GM19240 (cell line): ENCODE measurements around the gene PRODH2.

Experiments used
- DNase-seq: peaks from one replicate; pipeline ENCODE4 v3.0.0; 2011; ENCODE audit warnings: low spot score; ENCODE audit not compliant: insufficient read length

PRODH2 gene

GRCh38 chr19:35812220-35813042, at the start of gene PRODH2:
PRODH2 (minus strand) TSS chr19:35812845; CDS start chr19:35812805, 40 bp downstream.
- DNase-seq = no peak

GRCh38 chr19:35861640-35862160, 49.1 kb upstream of the PRODH2 start:
- DNase-seq = no peak

GRCh38 chr19:35860818-35861639, 48.4 kb upstream of the PRODH2 start:
- DNase-seq = no peak

- no peak for DNase-seq
These were observed 47.8 kb upstream of the PRODH2 start for GRCh38 chr19:35860436-35860817.

GRCh38 chr19:35859414-35859813, 46.8 kb upstream of the PRODH2 start:
- no peak for DNase-seq

- DNase-seq = no peak
These were observed 45.7 kb upstream of the PRODH2 start for GRCh38 chr19:35858311-35858710.

GRCh38 chr19:35856546-35857149, 44.0 kb upstream of the PRODH2 start, which contains the start of gene KIRREL2:
KIRREL2 (plus strand) TSS chr19:35856911; CDS start chr19:35857120, 209 bp downstream.
- no peak for DNase-seq

GRCh38 chr19:35853038-35853756, 40.6 kb upstream of the PRODH2 start:
- DNase-seq = no peak

GRCh38 chr19:35852029-35852780, 39.6 kb upstream of the PRODH2 start, which contains the start of gene NPHS1:
NPHS1 (minus strand) TSS chr19:35852504; CDS start chr19:35851837, 667 bp downstream.
- DNase-seq = no peak

GRCh38 chr19:35851213-35852028, 38.8 kb upstream of the PRODH2 start:
- DNase-seq = no peak

GRCh38 chr19:35848919-35849505, 36.4 kb upstream of the PRODH2 start:
- no peak for DNase-seq

GRCh38 chr19:35848486-35848885, 35.8 kb upstream of the PRODH2 start:
- no peak for DNase-seq

GRCh38 chr19:35847911-35848310, 35.3 kb upstream of the PRODH2 start:
- DNase-seq = no peak

GRCh38 chr19:35846038-35846668, 33.5 kb upstream of the PRODH2 start:
- DNase-seq = no peak

- no peak for DNase-seq
These were observed 32.8 kb upstream of the PRODH2 start for GRCh38 chr19:35845215-35846037.

- DNase-seq = no peak
These were observed 32.0 kb upstream of the PRODH2 start for GRCh38 chr19:35844482-35845214.
